HG02610 (cell line): ENCODE data around the gene ATP13A4.

Source experiments
- ATAC-seq: cut with Tn5 transposase; IDR thresholded peaks from one replicate; pipeline ENCODE4 v1.9.1; 2021; ENCODE audit warnings: mild to moderate bottlenecking, moderate library complexity; ENCODE audit not compliant: unreplicated experiment

Gene ATP13A4

GRCh38 chr3:193554811-193555210 lies at the start of gene ATP13A4:
TSS of gene ATP13A4 (minus strand) at chr3:193554895. CDS start at chr3:193554799, 96 bp downstream.
- no peak for ATAC-seq

GRCh38 chr3:193599393-193599792 lies 44.7 kb upstream of the ATP13A4 start:
- no peak for ATAC-seq

GRCh38 chr3:193598202-193598601 lies 43.5 kb upstream of the ATP13A4 start:
- no peak for ATAC-seq

- ATAC-seq = no peak
Observed at GRCh38 chr3:193595939-193596487, 41.3 kb upstream of the ATP13A4 start.

GRCh38 chr3:193594946-193595689 lies 40.4 kb upstream of the ATP13A4 start:
- ATAC-seq = no peak

GRCh38 chr3:193593668-193594030 lies 39.0 kb upstream of the ATP13A4 start:
- peak; percentile 23 for ATAC-seq

- ATAC-seq = peak; percentile 97
Observed at GRCh38 chr3:193592841-193593667, 38.4 kb upstream of the ATP13A4 start, which contains the start of gene OPA1. TSS of gene OPA1 (plus strand) at chr3:193593208. CDS start at chr3:193593378, 170 bp downstream.

GRCh38 chr3:193590088-193590856 lies 35.6 kb upstream of the ATP13A4 start:
- ATAC-seq = no peak

GRCh38 chr3:193589616-193590015 lies 34.9 kb upstream of the ATP13A4 start:
- no peak for ATAC-seq

- ATAC-seq = no peak
Observed at GRCh38 chr3:193589129-193589528, 34.4 kb upstream of the ATP13A4 start.

- no peak for ATAC-seq
Observed at GRCh38 chr3:193586526-193586925, 31.8 kb upstream of the ATP13A4 start.

- ATAC-seq = no peak
Observed at GRCh38 chr3:193585530-193585929, 30.8 kb upstream of the ATP13A4 start.

GRCh38 chr3:193574488-193575070 lies 19.9 kb upstream of the ATP13A4 start:
- ATAC-seq = no peak

- no peak for ATAC-seq
Observed at GRCh38 chr3:193573403-193574191, 18.9 kb upstream of the ATP13A4 start.

- peak; percentile 85 for ATAC-seq
Observed at GRCh38 chr3:193572426-193572908, 17.8 kb upstream of the ATP13A4 start.

GRCh38 chr3:193569119-193569518 lies 14.4 kb upstream of the ATP13A4 start:
- no peak for ATAC-seq

GRCh38 chr3:193564012-193564411 lies 9.3 kb upstream of the ATP13A4 start:
- ATAC-seq = no peak

GRCh38 chr3:193563426-193563825 lies 8.7 kb upstream of the ATP13A4 start:
- no peak for ATAC-seq

- ATAC-seq = no peak
Observed at GRCh38 chr3:193560870-193561269, 6.2 kb upstream of the ATP13A4 start.

GRCh38 chr3:193560091-193560490 lies 5.4 kb upstream of the ATP13A4 start:
- ATAC-seq = no peak
